Measurements from ENCODE around the gene DCTN3. TPM values are rescaled to one million over a fixed set of nuclear protein-coding genes. Genes with fewer than 3 reads are reported as not detected.

The DCTN3 gene
- total RNA-seq, 4 donors from 2014 or later, result 41.6 to 78.9 (median 54.0) TPM

GRCh38 chr9:34611811-34612787 lies 8.2 kb downstream of the DCTN3 start, which contains the start of gene RPP25L:
TSS of gene RPP25L (minus strand) at chr9:34612097. CDS start at chr9:34611296, 801 bp downstream.
- peaks cover 0 to 6% (median 2%) of the 10 kb centered on the region in 4 donors for H3K36me3 ChIP-seq
- DNase-seq, result peak; percentile 90
- H3K9me3 ChIP-seq, result no peaks in the 10 kb centered on the region
- WGBS, 2 donors (ENCODE audit: low coverage in 1 of 2), result 0% methylated on average over 2 to 64 of the region's 77 CpGs
- H3K4me3 ChIP-seq, result peak within 1 kb of the TSS; percentile 44 to 86 (median 61)
- peak within 1 kb of the TSS; percentile 84 to 93 (median 88) for H3K27ac ChIP-seq
- in situ Hi-C loops (cut with MboI; ENCODE audit: low pct_ligation_motif_present in 1 of 4, low pct_unique_long_range_greater_than_20kb in 1 of 4, low sequenced_read_pairs in 3 of 4), result no loop called here
- H3K27me3 ChIP-seq, result no peaks in the 10 kb centered on the region
- intact Hi-C loops (cut with DNase I; ENCODE audit: low total_unique reads), result no loop called here
- TF ChIP-seq CTCF (IDR thresholded peaks at IDR 0.05), result no peak
- peak; percentile 87 to 98 (median 96) for TF ChIP-seq POLR2AphosphoS5 (IDR thresholded peaks at IDR 0.05)
- no peak for TF ChIP-seq EP300 (IDR thresholded peaks at IDR 0.05; ENCODE audit: low read depth)
- TF ChIP-seq POLR2A (IDR thresholded peaks at IDR 0.05), result peak; percentile 84
- peaks cover 3 to 23% (median 17%) of the 10 kb centered on the region in 4 donors for H3K4me1 ChIP-seq

- H3K4me1 ChIP-seq, result peaks cover 3 to 23% (median 17%) of the 10 kb centered on the region in 4 donors
- H3K27ac ChIP-seq, result peak overlapping the region; percentile 84 to 93 (median 88)
- H3K27me3 ChIP-seq, result no peaks in the 10 kb centered on the region
- in situ Hi-C loops (cut with MboI; ENCODE audit: low pct_ligation_motif_present in 1 of 4, low pct_unique_long_range_greater_than_20kb in 1 of 4, low sequenced_read_pairs in 3 of 4), result no loop called here
- 33 to 44% methylated on average over 1 to 10 of the region's 10 CpGs for WGBS, 2 donors (ENCODE audit: low coverage in 1 of 2)
- no peak for DNase-seq
- intact Hi-C loops (cut with DNase I; ENCODE audit: low total_unique reads), result no loop called here
- no peaks in the 10 kb centered on the region for H3K36me3 ChIP-seq
- no peaks in the 10 kb centered on the region for H3K9me3 ChIP-seq
- peak overlapping the region; percentile 44 to 86 (median 61) for H3K4me3 ChIP-seq
- TF ChIP-seq CTCF (IDR thresholded peaks at IDR 0.05) (no peak), POLR2A (IDR thresholded peaks at IDR 0.05) (no peak), POLR2AphosphoS5 (IDR thresholded peaks at IDR 0.05) (no peak), EP300 (IDR thresholded peaks at IDR 0.05; ENCODE audit: low read depth) (no peak)
Observed at GRCh38 chr9:34611251-34611810, 9.0 kb downstream of the DCTN3 start.

GRCh38 chr9:34610434-34611206 lies 9.7 kb downstream of the DCTN3 start:
- no peak for DNase-seq
- peaks cover 3 to 23% (median 17%) of the 10 kb centered on the region in 4 donors for H3K4me1 ChIP-seq
- in situ Hi-C loops (cut with MboI; ENCODE audit: low pct_ligation_motif_present in 1 of 4, low pct_unique_long_range_greater_than_20kb in 1 of 4, low sequenced_read_pairs in 3 of 4) (no loop called here), intact Hi-C loops (cut with DNase I; ENCODE audit: low total_unique reads) (no loop called here)
- TF ChIP-seq CTCF (IDR thresholded peaks at IDR 0.05), result no peak
- TF ChIP-seq POLR2AphosphoS5 (IDR thresholded peaks at IDR 0.05), result no peak
- TF ChIP-seq POLR2A (IDR thresholded peaks at IDR 0.05), result no peak
- TF ChIP-seq EP300 (IDR thresholded peaks at IDR 0.05; ENCODE audit: low read depth), result no peak
- H3K36me3 ChIP-seq, result no peaks in the 10 kb centered on the region
- H3K9me3 ChIP-seq, result no peaks in the 10 kb centered on the region
- no peaks in the 10 kb centered on the region for H3K27me3 ChIP-seq
- H3K4me3 ChIP-seq, result peak overlapping the region in 1 of 4 donors; percentile 86
- 97% methylated on average over 19 of the region's 20 CpGs; no CpG with 5 or more reads in 1 of the 2 donors for WGBS, 2 donors (ENCODE audit: low coverage in 1 of 2)
- no peak overlapping the region for H3K27ac ChIP-seq

Data from transverse colon (tissue), 4 donors.